ENCODE data around the gene UACA. TPM values are rescaled to one million over a fixed set of nuclear protein-coding genes. Genes with fewer than 3 reads are reported as not detected.

Gene UACA
- total and polyA plus RNA-seq, 2 experiments from 2014 or later: 21.5 to 35.8 TPM

DNA sequence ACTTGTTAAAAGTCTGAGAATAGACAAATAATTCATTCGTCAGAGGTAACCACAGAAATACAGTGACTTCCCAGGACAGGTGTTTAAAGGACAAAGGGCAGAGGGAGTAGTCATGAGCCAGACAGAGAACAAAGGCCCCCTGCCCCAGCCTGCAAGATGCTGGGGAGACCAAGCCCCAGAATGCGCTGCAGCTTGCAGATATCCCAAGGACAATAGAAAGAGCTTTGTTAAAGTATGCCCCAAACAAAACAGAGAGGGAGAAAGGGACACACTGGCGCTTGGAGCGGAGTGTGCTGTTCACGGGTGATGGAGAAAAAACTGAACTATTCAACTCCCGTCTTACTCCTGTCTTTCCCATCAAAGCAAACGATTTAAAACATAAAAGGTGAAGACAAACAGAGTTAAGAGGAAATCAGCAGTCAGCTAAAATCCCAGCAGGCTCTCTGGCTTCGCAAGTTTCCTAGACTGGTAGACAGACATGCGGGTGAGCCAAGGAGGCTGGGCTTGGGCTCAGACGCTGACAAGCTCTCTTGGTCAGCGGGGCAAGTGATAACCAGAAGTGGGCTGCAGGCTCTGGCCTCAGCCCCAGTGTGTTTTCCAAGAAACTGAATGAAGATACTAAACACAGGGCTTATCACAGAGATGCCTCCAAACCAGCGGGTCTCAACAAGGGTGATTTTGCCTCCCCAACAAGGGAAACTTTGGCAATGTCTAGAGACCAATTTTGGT lies 130.1 kb downstream of the UACA start:
- Histone ChIP-seq H3K36me3 (ENCODE audit: insufficient read depth) (no peaks in the 10 kb centered on the region), H4K20me1 (replicated peaks; ENCODE audit: insufficient read depth) (no peaks in the 10 kb centered on the region), H3K27me3 (ENCODE audit: insufficient read depth) (no peaks in the 10 kb centered on the region), H3K27ac (ENCODE audit: low read depth) (no peak overlapping the region), H3K9me2 (ENCODE audit: insufficient read depth) (peaks cover 6% of the 10 kb centered on the region; the same call in 1 of the 2 replicates), H2AFZ (peak overlapping the region; percentile 49; the same call in 1 of the 2 replicates), H3K4me1 (ENCODE audit: insufficient read depth) (peaks cover 29% of the 10 kb centered on the region), H3F3A (replicated peaks; ENCODE audit: low read depth) (0 out of 2 replicates have a peak, but pooled peaks cover 6% of the 10 kb centered on the region), H3K4me3 (no peak overlapping the region), H3K4me2 (peak overlapping the region; percentile 33; the same call in 1 of the 2 replicates), H3K79me2 (replicated peaks; ENCODE audit: insufficient read depth) (no peaks in the 10 kb centered on the region)
- H3K9me3 Mint-ChIP-seq: no peaks in the 10 kb centered on the region; the same call in 2 of the 3 replicates
- peaks cover 4% of the 10 kb centered on the region; the same call in 2 of the 3 replicates for H3K36me3 Mint-ChIP-seq (ENCODE audit: low read depth)
- ATAC-seq: peak; percentile 84
- H3K27me3 Mint-ChIP-seq (ENCODE audit: insufficient read depth, low read depth, poor library complexity): peaks cover 7% of the 10 kb centered on the region
- peak; percentile 68 for DNase-seq (ENCODE audit: low spot score)
- peak overlapping the region; percentile 14; the same call in 2 of the 3 replicates for H3K4me3 Mint-ChIP-seq
- TF ChIP-seq, protein P1, sequence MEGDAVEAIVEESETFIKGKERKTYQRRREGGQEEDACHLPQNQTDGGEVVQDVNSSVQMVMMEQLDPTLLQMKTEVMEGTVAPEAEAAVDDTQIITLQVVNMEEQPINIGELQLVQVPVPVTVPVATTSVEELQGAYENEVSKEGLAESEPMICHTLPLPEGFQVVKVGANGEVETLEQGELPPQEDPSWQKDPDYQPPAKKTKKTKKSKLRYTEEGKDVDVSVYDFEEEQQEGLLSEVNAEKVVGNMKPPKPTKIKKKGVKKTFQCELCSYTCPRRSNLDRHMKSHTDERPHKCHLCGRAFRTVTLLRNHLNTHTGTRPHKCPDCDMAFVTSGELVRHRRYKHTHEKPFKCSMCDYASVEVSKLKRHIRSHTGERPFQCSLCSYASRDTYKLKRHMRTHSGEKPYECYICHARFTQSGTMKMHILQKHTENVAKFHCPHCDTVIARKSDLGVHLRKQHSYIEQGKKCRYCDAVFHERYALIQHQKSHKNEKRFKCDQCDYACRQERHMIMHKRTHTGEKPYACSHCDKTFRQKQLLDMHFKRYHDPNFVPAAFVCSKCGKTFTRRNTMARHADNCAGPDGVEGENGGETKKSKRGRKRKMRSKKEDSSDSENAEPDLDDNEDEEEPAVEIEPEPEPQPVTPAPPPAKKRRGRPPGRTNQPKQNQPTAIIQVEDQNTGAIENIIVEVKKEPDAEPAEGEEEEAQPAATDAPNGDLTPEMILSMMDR (conservative IDR thresholded peaks at IDR 0.05; ENCODE audit: low read depth in 2 of 2): no peak
- no peak for TF ChIP-seq NANOG (IDR thresholded peaks at IDR 0.05; ENCODE audit: borderline replicate concordance)
- TF ChIP-seq EZH2phosphoT487 (IDR thresholded peaks at IDR 0.05; ENCODE audit: unreplicated experiment): no peak
- TF ChIP-seq EZH2 (IDR thresholded peaks at IDR 0.05; ENCODE audit: low read depth, unreplicated experiment): no peak
- no peak for TF ChIP-seq JUNB (IDR thresholded peaks at IDR 0.05; ENCODE audit: unreplicated experiment)
- TF ChIP-seq ZNF462 (CRISPR knock-in tag; IDR thresholded peaks at IDR 0.05): no peak
- TF ChIP-seq CREB1 (CRISPR knock-in tag; IDR thresholded peaks at IDR 0.05; ENCODE audit: low read depth): no peak
- no peak for TF ChIP-seq ZNF331 (CRISPR knock-in tag; IDR thresholded peaks at IDR 0.05; ENCODE audit: low read depth)
- TF ChIP-seq ZNF114 (CRISPR knock-in tag; IDR thresholded peaks at IDR 0.05): no peak
- no peak for TF ChIP-seq ETS1 (IDR thresholded peaks at IDR 0.05)
- H3K27ac Mint-ChIP-seq: peak overlapping the region; percentile 49; the same call in 1 of the 2 replicates
- H3K4me1 Mint-ChIP-seq: peaks cover 55% of the 10 kb centered on the region

Measured in GM23338 (cell line).